HCT116 (cell line): Measurements from ENCODE around the gene GABRA5. TPM values are rescaled to one million over a fixed set of nuclear protein-coding genes. Genes with fewer than 3 reads are reported as not detected.

Source experiments
- ATAC-seq: fragments of 200-7000 bp; cut with Tn5 transposase; 2 replicates; pipeline ENCODE4 v1.9.1; 2020; ENCODE audit warnings: mild to moderate bottlenecking, moderate library complexity
- BruUV-seq: library from RNA; stranded (reverse); fragments of 400-500 nt; replicated peaks from 2 replicates; lab custom pipeline; 2021; lab: Mats Ljungman, UMichigan
- CTCF ChIA-PET: fragments of 300-600 bp; sonication (Branson Sonifier 250); formaldehyde crosslinking; loops from one replicate; lab custom pipeline; 2021; ENCODE audit warnings: antibody characterized with exemption; lab: Charles Lee
- POLR2A ChIA-PET: fragments of 300-600, 350-600 bp; sonication (Branson Sonifier 250); formaldehyde crosslinking; loops from one replicate; lab custom pipeline; 2021; ENCODE audit warnings: antibody characterized with exemption; lab: Charles Lee
- RAD21 ChIA-PET, 2 experiments: fragments of 300-600 bp; sonication (Branson Sonifier 250); formaldehyde crosslinking; loops; one replicate each; lab custom pipeline; 2023; ENCODE audit warnings: low total read pairs in 2 of 2; ENCODE audit not compliant: uncharacterized antibody in 2 of 2, unreplicated experiment in 2 of 2, low non-redundant PET in 1 of 2; lab: Charles Lee
- DNase-seq: peaks from one replicate; pipeline ENCODE4 v3.0.0-alpha.2; 2010; ENCODE audit warnings: low read depth, low spot score
- H2AFZ ChIP-seq: fragments of 200-600 bp; shearing (Covaris generic), sonication (generic); 2 replicates; pipeline ENCODE4 v1.6.1; 2017; ENCODE audit warnings: low read depth, mixed run types, mixed read lengths, antibody characterized with exemption, low read length; ENCODE audit not compliant: poor library complexity, severe bottlenecking
- H3K27ac ChIP-seq: 2 replicates; pipeline ENCODE4 v1.5.1; 2012; ENCODE audit warnings: low read depth, low read length
- H3K27me3 ChIP-seq: fragments of 200-600 bp; sonication (generic); 2 replicates; pipeline ENCODE4 v1.6.1; 2016; ENCODE audit warnings: mixed run types, low read length, mixed read lengths; ENCODE audit not compliant: insufficient read depth
- H3K36me3 ChIP-seq, 2 experiments: fragments of 200-500 bp in 1 of 2; fragments of 200-600 bp in 1 of 2; sonication (Bioruptor generic) in 1 of 2; sonication (generic) in 1 of 2; 2 replicates each; pipeline versions ENCODE4 v1.5.1 to v1.6.1; 2014 to 2016; ENCODE audit warnings: low read length in 2 of 2, inconsistent platforms in 1 of 2, mixed read lengths in 1 of 2, mixed run types in 1 of 2; ENCODE audit not compliant: insufficient read depth in 2 of 2, control insufficient read depth in 1 of 2
- H3K4me1 ChIP-seq, 2 experiments: fragments of 200-600 bp in 1 of 2; sonication (generic) in 1 of 2; 2 replicates each; pipeline versions ENCODE4 v1.5.1 to v1.6.1; 2012 to 2017; ENCODE audit warnings: low read length in 2 of 2, inconsistent platforms in 1 of 2, mild to moderate bottlenecking in 1 of 2, mixed read lengths in 1 of 2, mixed run types in 1 of 2, moderate library complexity in 1 of 2; ENCODE audit not compliant: insufficient read depth in 2 of 2, control insufficient read depth in 1 of 2
- H3K4me2 ChIP-seq: fragments of 200-600 bp; sonication (generic); 2 replicates; pipeline ENCODE4 v1.6.1; 2017; ENCODE audit warnings: mixed run types, low read length, mixed read lengths
- H3K4me3 ChIP-seq, 2 experiments: fragments of 200-600 bp in 1 of 2; sonication (generic) in 1 of 2; replicated peaks in 1 of 2; 2 replicates each; pipeline ENCODE4 v1.5.1; 2011 to 2016; ENCODE audit warnings: low read length in 2 of 2, control low read depth in 1 of 2, low read depth in 1 of 2, mild to moderate bottlenecking in 1 of 2, mixed read lengths in 1 of 2, mixed run types in 1 of 2
- H3K79me2 ChIP-seq: fragments of 200-600 bp; sonication (generic); 2 replicates; pipeline ENCODE4 v1.6.1; 2017; ENCODE audit warnings: mild to moderate bottlenecking, mixed run types, low read length, moderate library complexity, mixed read lengths; ENCODE audit not compliant: insufficient read depth
- H3K9ac ChIP-seq: fragments of 200-600 bp; sonication (generic); 2 replicates; pipeline ENCODE4 v1.6.1; 2016; ENCODE audit warnings: low read length, mixed read lengths
- H3K9me2 ChIP-seq: fragments of 200-600 bp; sonication (generic), shearing (Covaris generic); 2 replicates; pipeline ENCODE4 v1.6.1; 2017; ENCODE audit warnings: mixed run types, mild to moderate bottlenecking, moderate library complexity; ENCODE audit not compliant: insufficient read depth
- H3K9me3 ChIP-seq, 2 experiments: fragments of 200-500 bp in 1 of 2; fragments of 200-600 bp in 1 of 2; sonication (Bioruptor generic) in 1 of 2; sonication (generic) in 1 of 2; 2 replicates each; pipeline ENCODE4 v1.6.1; 2014 to 2017; ENCODE audit warnings: low read length in 2 of 2, mixed read lengths in 2 of 2, inconsistent platforms in 1 of 2, low read depth in 1 of 2, mild to moderate bottlenecking in 1 of 2, mixed run types in 1 of 2, moderate library complexity in 1 of 2; ENCODE audit not compliant: control insufficient read depth in 1 of 2, insufficient read depth in 1 of 2
- H4K20me1 ChIP-seq: fragments of 200-600 bp; sonication (generic), shearing (Covaris generic); 2 replicates; pipeline ENCODE4 v1.6.1; 2017; ENCODE audit warnings: mixed run types, mild to moderate bottlenecking, moderate library complexity; ENCODE audit not compliant: insufficient read depth
- CBX3 ChIP-seq: IDR thresholded peaks from 2 replicates; pipeline ENCODE4 v1.6.1; 2012; ENCODE audit warnings: low read depth
- CEBPB ChIP-seq: IDR thresholded peaks from 2 replicates; pipeline ENCODE4 v1.6.1; 2012; ENCODE audit warnings: low read depth
- EGR1 ChIP-seq: IDR thresholded peaks from 2 replicates; pipeline ENCODE4 v1.6.1; 2012; ENCODE audit warnings: low read depth
- EZH2phosphoT487 ChIP-seq: fragments of 200-600 bp; IDR thresholded peaks from 2 replicates; pipeline ENCODE4 v1.6.1; 2018; ENCODE audit warnings: antibody characterized with exemption, borderline replicate concordance
- POLR2A ChIP-seq: IDR thresholded peaks from 2 replicates; pipeline ENCODE4 v1.7.0; 2011; ENCODE audit warnings: borderline replicate concordance; ENCODE audit not compliant: insufficient read depth, insufficient read length; ENCODE audit errors: extremely low read depth
- RAD21 ChIP-seq: IDR thresholded peaks from 2 replicates; pipeline ENCODE4 v1.6.1; 2012; ENCODE audit warnings: low read depth, mild to moderate bottlenecking
- SIN3A ChIP-seq: IDR thresholded peaks from 2 replicates; pipeline ENCODE4 v1.6.1; 2012; ENCODE audit warnings: low read depth
- SRF ChIP-seq: IDR thresholded peaks from 2 replicates; pipeline ENCODE4 v1.6.1; 2012; ENCODE audit warnings: low read depth
- TCF7L2 ChIP-seq: IDR thresholded peaks from 2 replicates; pipeline ENCODE4 v1.7.0; 2011; ENCODE audit warnings: borderline replicate concordance, inconsistent platforms; ENCODE audit not compliant: insufficient read depth, insufficient read length; ENCODE audit errors: extremely low read depth
- ZNF274 ChIP-seq: fragments of 200-500 bp; sonication (Bioruptor generic); IDR thresholded peaks from 2 replicates; pipeline ENCODE4 v1.6.1; 2014; ENCODE audit warnings: mild to moderate bottlenecking, low read depth, low read length, inconsistent platforms
- intact Hi-C: fragments of 100-400 bp; cut with micrococcal nuclease; formaldehyde crosslinking; loops from 2 replicates; pipeline ENCODE4 v1.10.0; 2022
- total RNA-seq: library from RNA; stranded (reverse); gene quantifications from one replicate; pipeline ENCODE4 v1.2.1, GENCODE V29; 2021; ENCODE audit not compliant: unreplicated experiment
- TF ChIP-seq, protein P1 (sequence below): IDR thresholded peaks from 2 replicates; pipeline ENCODE4 v1.6.1; 2012
- TF ChIP-seq, protein P2 (sequence below), 3 experiments: fragments of 200-600 bp in 1 of 3; sonication (generic) in 1 of 3; IDR thresholded peaks in 2 of 3; conservative IDR thresholded peaks in 1 of 3; 2 replicates each; pipeline ENCODE4 v1.5.1; 2012 to 2017; ENCODE audit warnings: low read depth in 2 of 3, low read length in 2 of 3, antibody characterized with exemption in 1 of 3, borderline replicate concordance in 1 of 3, control low read depth in 1 of 3, mild to moderate bottlenecking in 1 of 3, mixed read lengths in 1 of 3, mixed run types in 1 of 3, moderate library complexity in 1 of 3; ENCODE audit not compliant: insufficient read depth in 1 of 3

The GABRA5 gene
- total RNA-seq, 1 experiment from 2014 or later = not detected

DNA sequence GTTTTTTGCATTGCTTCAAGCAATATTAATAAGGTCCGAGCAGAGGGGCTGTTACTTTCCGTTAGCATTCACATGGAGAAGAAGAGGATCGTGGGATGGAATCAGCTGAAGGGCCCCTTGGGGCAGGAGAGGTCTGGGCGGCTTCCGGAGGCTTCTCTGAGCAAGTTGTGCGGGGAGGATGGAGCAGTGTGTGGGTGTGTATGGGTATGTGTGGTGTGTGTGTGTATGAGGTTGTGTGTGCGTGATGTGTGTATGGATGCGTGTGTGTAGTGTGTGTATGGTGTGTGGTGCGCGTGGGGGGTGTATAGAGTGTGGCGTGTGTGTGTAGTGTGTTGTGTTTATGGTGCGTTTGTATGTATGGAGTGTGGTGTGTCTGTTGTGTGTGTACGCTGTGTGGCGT, 25.8 kb downstream of the GABRA5 start:
- POLR2A ChIA-PET = no interaction called here
- CTCF ChIA-PET = no interaction called here
- intact Hi-C loops = loop anchor here (5.0 kb wide), 1 partner anchor 125 kb away; no protein-coding TSS in a partner anchor

More for the DNA sequence above, 25.8 kb downstream of the GABRA5 start:
- Histone ChIP-seq H3K4me1 (no peaks in the 10 kb centered on the region), H2AFZ (no peak overlapping the region), H3K4me3 (no peak overlapping the region), H4K20me1 (no peaks in the 10 kb centered on the region), H3K27me3 (no peaks in the 10 kb centered on the region), H3K27ac (no peak overlapping the region), H3K9ac (no peak overlapping the region), H3K79me2 (no peaks in the 10 kb centered on the region), H3K36me3 (no peaks in the 10 kb centered on the region), H3K9me2 (no peaks in the 10 kb centered on the region), H3K4me2 (no peak overlapping the region), H3K9me3 (peaks cover 8 to 30% of the 10 kb centered on the region in 2 experiments; a peak in 2 of 4 replicates)
- ATAC-seq (no peak), DNase-seq (no peak)
- no TSS peak for BruUV-seq
- RAD21 ChIA-PET = no interaction called here
- TF ChIP-seq POLR2A (no peak), ZNF274 (no peak), RAD21 (no peak), CBX3 (no peak), EZH2phosphoT487 (no peak), TCF7L2 (no peak), SIN3A (no peak), SRF (no peak), EGR1 (no peak), CEBPB (no peak)
- TF ChIP-seq, protein P1, sequence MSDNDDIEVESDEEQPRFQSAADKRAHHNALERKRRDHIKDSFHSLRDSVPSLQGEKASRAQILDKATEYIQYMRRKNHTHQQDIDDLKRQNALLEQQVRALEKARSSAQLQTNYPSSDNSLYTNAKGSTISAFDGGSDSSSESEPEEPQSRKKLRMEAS = no peak
- TF ChIP-seq, protein P2, sequence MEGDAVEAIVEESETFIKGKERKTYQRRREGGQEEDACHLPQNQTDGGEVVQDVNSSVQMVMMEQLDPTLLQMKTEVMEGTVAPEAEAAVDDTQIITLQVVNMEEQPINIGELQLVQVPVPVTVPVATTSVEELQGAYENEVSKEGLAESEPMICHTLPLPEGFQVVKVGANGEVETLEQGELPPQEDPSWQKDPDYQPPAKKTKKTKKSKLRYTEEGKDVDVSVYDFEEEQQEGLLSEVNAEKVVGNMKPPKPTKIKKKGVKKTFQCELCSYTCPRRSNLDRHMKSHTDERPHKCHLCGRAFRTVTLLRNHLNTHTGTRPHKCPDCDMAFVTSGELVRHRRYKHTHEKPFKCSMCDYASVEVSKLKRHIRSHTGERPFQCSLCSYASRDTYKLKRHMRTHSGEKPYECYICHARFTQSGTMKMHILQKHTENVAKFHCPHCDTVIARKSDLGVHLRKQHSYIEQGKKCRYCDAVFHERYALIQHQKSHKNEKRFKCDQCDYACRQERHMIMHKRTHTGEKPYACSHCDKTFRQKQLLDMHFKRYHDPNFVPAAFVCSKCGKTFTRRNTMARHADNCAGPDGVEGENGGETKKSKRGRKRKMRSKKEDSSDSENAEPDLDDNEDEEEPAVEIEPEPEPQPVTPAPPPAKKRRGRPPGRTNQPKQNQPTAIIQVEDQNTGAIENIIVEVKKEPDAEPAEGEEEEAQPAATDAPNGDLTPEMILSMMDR (IDR thresholded peaks at IDR 0.05 in 2 of 3, conservative IDR thresholded peaks at IDR 0.05 in 1 of 3; ENCODE audit: borderline replicate concordance in 1 of 3, insufficient read depth in 1 of 3, low read depth in 2 of 3, low read length in 2 of 3) = no peak
